ENCODE data around the gene BPIFA3.

GRCh38 chr20:33191484-33191883 is 25.7 kb upstream of the BPIFA3 start:
- TF ChIP-seq CTCF (conservative IDR thresholded peaks at IDR 0.05), result no peak
- TF ChIP-seq EZH2 (IDR thresholded peaks at IDR 0.05; ENCODE audit: low read depth), result no peak
